GM21737 (cell line): Measurements from ENCODE around the gene TNNT3.

Source experiments
- ATAC-seq: cut with Tn5 transposase; IDR thresholded peaks from one replicate; pipeline ENCODE4 v1.9.1; 2021; ENCODE audit warnings: mild to moderate bottlenecking, moderate library complexity; ENCODE audit not compliant: unreplicated experiment

TNNT3 gene

GRCh38 chr11:1988174-1988573 lies 68.7 kb downstream of the TNNT3 start:
- no peak for ATAC-seq
